OCI-LY1 (cell line): ENCODE data around the gene GIMAP6.

ENCODE experiments used
- EZH2 ChIP-seq: fragments of 200-600 bp; sonication (generic), shearing (Covaris generic); IDR thresholded peaks from 2 replicates; pipeline ENCODE4 v1.8.0; 2017; ENCODE audit warnings: borderline replicate concordance, mixed run types, mild to moderate bottlenecking, antibody characterized with exemption, low read length, moderate library complexity, mixed read lengths
- TF ChIP-seq, protein P1 (sequence below): fragments of 200-600 bp; sonication (generic), shearing (Covaris generic); IDR thresholded peaks from 2 replicates; pipeline ENCODE4 v1.5.1; 2017; ENCODE audit warnings: mild to moderate bottlenecking, antibody characterized with exemption, low read length, moderate library complexity, mixed read lengths

DNA sequence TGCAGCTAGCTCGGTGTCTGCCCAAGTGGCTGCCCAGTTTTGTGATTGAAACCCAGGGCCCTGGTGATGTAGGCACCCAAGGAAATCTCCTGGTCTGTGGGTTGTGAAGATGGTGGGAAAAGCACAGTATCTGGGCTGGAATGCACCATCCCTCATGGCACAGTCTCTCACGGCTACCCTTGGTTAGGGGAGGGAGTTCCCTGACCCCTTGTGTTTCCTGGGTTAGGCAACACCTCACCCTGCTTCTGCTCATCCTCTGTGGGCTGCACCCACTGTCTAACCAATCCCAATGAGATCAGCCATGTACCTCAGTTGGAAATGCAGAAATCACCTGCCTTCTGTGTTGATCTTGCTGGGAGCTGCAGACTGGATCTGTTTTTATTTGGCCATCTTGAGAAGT, 37.4 kb downstream of the GIMAP6 start:
- TF ChIP-seq, protein P1, sequence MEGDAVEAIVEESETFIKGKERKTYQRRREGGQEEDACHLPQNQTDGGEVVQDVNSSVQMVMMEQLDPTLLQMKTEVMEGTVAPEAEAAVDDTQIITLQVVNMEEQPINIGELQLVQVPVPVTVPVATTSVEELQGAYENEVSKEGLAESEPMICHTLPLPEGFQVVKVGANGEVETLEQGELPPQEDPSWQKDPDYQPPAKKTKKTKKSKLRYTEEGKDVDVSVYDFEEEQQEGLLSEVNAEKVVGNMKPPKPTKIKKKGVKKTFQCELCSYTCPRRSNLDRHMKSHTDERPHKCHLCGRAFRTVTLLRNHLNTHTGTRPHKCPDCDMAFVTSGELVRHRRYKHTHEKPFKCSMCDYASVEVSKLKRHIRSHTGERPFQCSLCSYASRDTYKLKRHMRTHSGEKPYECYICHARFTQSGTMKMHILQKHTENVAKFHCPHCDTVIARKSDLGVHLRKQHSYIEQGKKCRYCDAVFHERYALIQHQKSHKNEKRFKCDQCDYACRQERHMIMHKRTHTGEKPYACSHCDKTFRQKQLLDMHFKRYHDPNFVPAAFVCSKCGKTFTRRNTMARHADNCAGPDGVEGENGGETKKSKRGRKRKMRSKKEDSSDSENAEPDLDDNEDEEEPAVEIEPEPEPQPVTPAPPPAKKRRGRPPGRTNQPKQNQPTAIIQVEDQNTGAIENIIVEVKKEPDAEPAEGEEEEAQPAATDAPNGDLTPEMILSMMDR: no peak
- no peak for TF ChIP-seq EZH2
